Thyroid gland (tissue), 4 donors: ENCODE results near the gene IFI27. TPM values are rescaled to one million over a fixed set of nuclear protein-coding genes. Genes with fewer than 3 reads are reported as not detected.
A peak's percentile ranks its signal among the peaks of the same experiment; 100 is the strongest.

Experiments used
- DNase-seq, 2 donors: peaks; one replicate each; pipeline ENCODE4 v3.0.0-alpha.2; 2019
- H3K27ac ChIP-seq, 3 donors: fragments of 200-600 bp; sonication (generic); 1 replicate in 2 of 3; 2 replicates in 1 of 3; pipeline ENCODE4 v1.5.1; 2016 to 2019; ENCODE audit warnings: mild to moderate bottlenecking in 1 of 3, moderate library complexity in 1 of 3
- H3K27me3 ChIP-seq: fragments of 200-600 bp; sonication (generic); one replicate; pipeline ENCODE4 v1.5.1; 2019
- H3K36me3 ChIP-seq, 2 donors: fragments of 200-600 bp; sonication (generic); one replicate each; pipeline ENCODE4 v1.5.1; 2016 to 2019
- H3K4me1 ChIP-seq, 2 donors: fragments of 200-600 bp; sonication (generic); one replicate each; pipeline ENCODE4 v1.5.1; 2017 to 2019
- H3K4me3 ChIP-seq, 3 donors: fragments of 200-600 bp; sonication (generic); replicated peaks in 1 of 3; 1 replicate in 2 of 3; 2 replicates in 1 of 3; pipeline ENCODE4 v1.5.1; 2016; ENCODE audit warnings: mild to moderate bottlenecking in 1 of 3
- H3K9me3 ChIP-seq: fragments of 200-600 bp; sonication (generic); one replicate; pipeline ENCODE4 v1.5.1; 2017
- CTCF ChIP-seq, 6 experiments: fragments of 200-600 bp in 3 of 6; fragments of 450-650 bp in 3 of 6; sonication (generic) in 3 of 6; IDR thresholded peaks; one replicate each; pipeline ENCODE4 v1.5.1; 2016 to 2019; ENCODE audit warnings: antibody characterized with exemption in 6 of 6, mild to moderate bottlenecking in 2 of 6, inconsistent platforms in 1 of 6, moderate library complexity in 1 of 6
- POLR2A ChIP-seq, 2 donors: fragments of 450-650 bp; IDR thresholded peaks; one replicate each; pipeline ENCODE4 v1.6.1; 2017; ENCODE audit warnings: antibody characterized with exemption in 2 of 2, mild to moderate bottlenecking in 2 of 2, moderate library complexity in 1 of 2
- WGBS, 2 donors: methylation state at CpG; one replicate each; pipeline ENCODE4 v1.1.5; 2017; 5-methylcytosine and 5-hydroxymethylcytosine counted together
- intact Hi-C: fragments of 100-400 bp; cut with DNase I; formaldehyde crosslinking; loops from one replicate; pipeline ENCODE4 v1.15.1; 2023
- total RNA-seq, 4 donors: library from RNA; depleted of rRNA; stranded (reverse); fragments of >200 nt; gene quantifications; one replicate each; pipeline ENCODE4 v1.2.3, GENCODE V29; 2016

Gene IFI27
- total RNA-seq, 4 donors from 2014 or later = 40.8 to 111 (median 81.3) TPM

- Histone ChIP-seq H3K9me3 (no peaks in the 10 kb centered on the region), H3K4me3 (peak within 1 kb of the TSS; percentile 60 to 96 (median 80)), H3K27ac (peak within 1 kb of the TSS; percentile 87 to 95 (median 94)), H3K36me3 (no peaks in the 10 kb centered on the region), H3K27me3 (no peaks in the 10 kb centered on the region), H3K4me1 (peaks cover 31 to 38% of the 10 kb centered on the region in 2 donors)
- intact Hi-C loops = no loop called here
- no peak for TF ChIP-seq CTCF (IDR thresholded peaks at IDR 0.05)
- peak; percentile 87 to 98 for TF ChIP-seq POLR2A (IDR thresholded peaks at IDR 0.05)
- peak; percentile 97 to 98 for DNase-seq
- WGBS, 2 donors = 0 to 1% methylated on average over 43 to 76 of the region's 77 CpGs
Measured at GRCh38 chr14:94080621-94081385, 29.7 kb upstream of the IFI27 start, which contains the start of the genes DDX24 and IFI27L1. Gene DDX24, minus strand, starts transcription at chr14:94081202. Its CDS starts 1,460 bp downstream, at chr14:94079742. Gene IFI27L1, plus strand, starts transcription at chr14:94081310. Its CDS starts 15,628 bp downstream, at chr14:94096938.

- Histone ChIP-seq H3K4me3 (peak overlapping the region; percentile 60 to 93 (median 80)), H3K4me1 (peaks cover 31 to 32% of the 10 kb centered on the region in 2 donors), H3K36me3 (no peaks in the 10 kb centered on the region), H3K9me3 (no peaks in the 10 kb centered on the region), H3K27ac (peak overlapping the region; percentile 61 to 95 (median 94)), H3K27me3 (no peaks in the 10 kb centered on the region)
- intact Hi-C loops = no loop called here
- no peak for TF ChIP-seq POLR2A (IDR thresholded peaks at IDR 0.05)
- TF ChIP-seq CTCF (IDR thresholded peaks at IDR 0.05) = no peak
- DNase-seq = peak in 1 of 2 donors; percentile 13
- WGBS, 2 donors = 1 to 2% methylated on average over 19 of the region's 19 CpGs
Measured at GRCh38 chr14:94081386-94081820, 29.1 kb upstream of the IFI27 start.

- 96 to 100% methylated on average over 4 of the region's 4 CpGs for WGBS, 2 donors
- intact Hi-C loops = no loop called here
- no peaks in the 10 kb centered on the region for H3K36me3 ChIP-seq
Measured at GRCh38 chr14:94087891-94088290, 22.6 kb upstream of the IFI27 start.

GRCh38 chr14:94088516-94088915, 22.0 kb upstream of the IFI27 start:
- TF ChIP-seq CTCF (IDR thresholded peaks at IDR 0.05) = no peak
- TF ChIP-seq POLR2A (IDR thresholded peaks at IDR 0.05) = no peak
- no peaks in the 10 kb centered on the region for H3K36me3 ChIP-seq
- no peak for DNase-seq
- H3K27ac ChIP-seq = no peak overlapping the region
- no peaks in the 10 kb centered on the region for H3K4me1 ChIP-seq
- H3K27me3 ChIP-seq = no peaks in the 10 kb centered on the region
- H3K4me3 ChIP-seq = no peak overlapping the region
- no peaks in the 10 kb centered on the region for H3K9me3 ChIP-seq
- WGBS, 2 donors = 89 to 90% methylated on average over 5 of the region's 5 CpGs
- intact Hi-C loops = no loop called here

More at GRCh38 chr14:94087891-94088290, 22.6 kb upstream of the IFI27 start:
- Histone ChIP-seq H3K4me3 (no peak overlapping the region), H3K4me1 (no peaks in the 10 kb centered on the region), H3K9me3 (no peaks in the 10 kb centered on the region), H3K27ac (no peak overlapping the region), H3K27me3 (no peaks in the 10 kb centered on the region)
- TF ChIP-seq CTCF (IDR thresholded peaks at IDR 0.05) (no peak), POLR2A (IDR thresholded peaks at IDR 0.05) (no peak)
- DNase-seq = no peak

- TF ChIP-seq POLR2A (IDR thresholded peaks at IDR 0.05) (no peak), CTCF (IDR thresholded peaks at IDR 0.05) (no peak)
- no peaks in the 10 kb centered on the region for H3K36me3 ChIP-seq
- intact Hi-C loops = no loop called here
- no peaks in the 10 kb centered on the region for H3K27me3 ChIP-seq
- WGBS, 2 donors = 89 to 95% methylated on average over 4 of the region's 4 CpGs
- no peak overlapping the region for H3K27ac ChIP-seq
- H3K9me3 ChIP-seq = no peaks in the 10 kb centered on the region
- no peaks in the 10 kb centered on the region for H3K4me1 ChIP-seq
- DNase-seq = no peak
- no peak overlapping the region for H3K4me3 ChIP-seq
Measured at GRCh38 chr14:94089479-94089878, 21.1 kb upstream of the IFI27 start.
